Measurements from ENCODE around the gene FAU.

Gene FAU

GRCh38 chr11:65113839-65114238 lies 8.1 kb downstream of the FAU start:
- POLR2A ChIA-PET (ENCODE audit: low non-redundant PET), result no interaction called here
- H3K27ac ChIP-seq, result peak overlapping the region; percentile 86
- TF ChIP-seq CTCF (conservative IDR thresholded peaks at IDR 0.05; ENCODE audit: low read depth), result no peak
- CTCF ChIA-PET, result no interaction called here
- DNase-seq (ENCODE audit: low spot score), result no peak

DNA sequence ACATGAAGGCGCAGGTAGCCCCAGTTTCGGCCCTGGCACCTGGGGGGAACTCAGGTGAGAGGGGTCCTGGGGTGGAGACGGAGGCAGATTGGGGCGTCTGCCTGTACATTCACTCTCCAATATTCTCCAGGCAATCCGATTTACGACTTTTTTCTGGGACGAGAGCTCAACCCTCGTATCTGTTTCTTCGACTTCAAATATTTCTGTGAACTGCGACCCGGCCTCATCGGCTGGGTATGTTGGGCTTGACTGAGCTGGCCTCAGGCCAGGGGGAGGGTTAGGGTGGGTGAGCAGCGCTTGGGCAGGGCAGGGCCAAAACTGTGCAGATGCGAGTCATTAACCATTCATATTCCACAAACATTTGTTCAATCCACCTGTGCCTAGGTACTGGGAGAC lies 8.6 kb downstream of the FAU start:
- no peak for TF ChIP-seq CTCF (conservative IDR thresholded peaks at IDR 0.05; ENCODE audit: low read depth)
- H3K27ac ChIP-seq, result peak overlapping the region; percentile 86
- POLR2A ChIA-PET (ENCODE audit: low non-redundant PET), result no interaction called here
- CTCF ChIA-PET, result interaction anchor here (0.6 to 1.4 kb wide), 3 partner anchors 16 to 339 kb away, joined by 3 to 4 read pairs (median 4); partner anchors contain the start of gene CAPN1
- DNase-seq (ENCODE audit: low spot score), result no peak

- no peak for DNase-seq (ENCODE audit: low spot score)
- ChIA-PET POLR2A (ENCODE audit: low non-redundant PET) (interaction anchor here (0.9 to 1.0 kb wide), 2 partner anchors 9 to 14 kb away, joined by 3 to 6 read pairs; partner anchors contain the start of genes FAU and MRPL49), CTCF (interaction anchor here (0.6 to 1.7 kb wide), 8 partner anchors 10 to 1561 kb away, joined by 3 to 6 read pairs (median 4); partner anchors contain the start of gene CAPN1)
- TF ChIP-seq CTCF (conservative IDR thresholded peaks at IDR 0.05; ENCODE audit: low read depth), result peak; percentile 89
- H3K27ac ChIP-seq, result peak overlapping the region; percentile 86
These were observed 9.2 kb downstream of the FAU start for GRCh38 chr11:65112546-65113360.

DNA sequence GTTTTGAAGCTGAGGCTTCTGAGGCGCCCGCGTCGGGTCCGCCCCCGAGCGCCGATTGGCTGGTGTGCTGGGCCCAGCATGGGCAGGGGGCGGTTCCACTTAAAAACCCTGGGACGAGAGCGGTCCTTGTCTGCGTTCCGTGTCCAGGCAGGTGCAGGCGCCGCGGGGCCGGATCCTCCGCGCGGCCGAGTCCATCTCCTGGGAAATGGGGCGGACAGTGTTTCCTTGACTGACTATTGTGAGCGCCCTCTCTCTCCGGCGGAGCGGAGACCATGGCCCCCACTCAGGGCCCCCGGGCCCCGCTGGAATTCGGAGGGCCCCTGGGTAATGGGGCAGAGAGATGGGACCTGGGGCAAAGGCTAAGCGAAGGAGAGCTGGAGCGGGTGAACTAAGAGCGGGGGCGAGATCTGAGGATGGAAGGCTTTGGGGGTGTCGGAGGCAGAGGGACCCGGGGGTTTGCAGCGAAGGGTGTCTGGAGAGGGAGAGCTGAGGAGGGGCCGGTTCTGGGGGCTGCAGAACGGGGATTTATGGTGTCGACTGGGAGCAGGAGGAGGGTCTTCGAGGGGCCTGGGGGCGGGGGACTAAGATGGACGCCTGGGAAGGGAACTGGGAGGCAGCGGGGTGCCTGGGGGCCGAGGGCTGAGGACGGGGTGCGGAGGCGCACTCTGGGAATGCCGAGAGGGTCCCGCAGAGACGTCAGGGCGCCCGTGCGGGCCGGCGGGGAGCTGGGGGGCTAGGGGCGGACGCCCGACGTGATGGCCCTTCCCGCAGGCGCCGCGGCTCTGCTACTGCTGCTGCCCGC lies 10.0 kb downstream of the FAU start, which contains the start of gene TM7SF2:
TM7SF2 (plus strand) TSS at position 129 of the 802 bp plus-strand sequence; CDS start at position 273, 144 bp downstream.
- CTCF ChIA-PET, result interaction anchor here (0.6 to 1.7 kb wide), 8 partner anchors 9 to 1561 kb away, joined by 3 to 6 read pairs (median 4); partner anchors contain the start of genes CAPN1, FAU and MRPL49
- POLR2A ChIA-PET (ENCODE audit: low non-redundant PET), result interaction anchor here (0.8 to 1.0 kb wide), 3 partner anchors 10 to 74 kb away, joined by 3 to 6 read pairs (median 3); partner anchors contain the start of genes FAU and MRPL49
- H3K27ac ChIP-seq, result peak within 1 kb of the TSS; percentile 86
- TF ChIP-seq CTCF (conservative IDR thresholded peaks at IDR 0.05; ENCODE audit: low read depth), result no peak
- DNase-seq (ENCODE audit: low spot score), result peak; percentile 97

- POLR2A ChIA-PET (ENCODE audit: low non-redundant PET), result interaction anchor here (0.8 to 1.0 kb wide), 3 partner anchors 10 to 73 kb away, joined by 3 to 6 read pairs (median 3); partner anchors contain the start of genes FAU and MRPL49
- DNase-seq (ENCODE audit: low spot score), result no peak
- no peak for TF ChIP-seq CTCF (conservative IDR thresholded peaks at IDR 0.05; ENCODE audit: low read depth)
- peak overlapping the region; percentile 86 for H3K27ac ChIP-seq
- CTCF ChIA-PET, result interaction anchor here (0.6 to 1.7 kb wide), 11 partner anchors 8 to 204 kb away, joined by 3 to 13 read pairs (median 4); partner anchors contain the start of genes CDC42EP2, FAU and MRPL49
These were observed 10.7 kb downstream of the FAU start for GRCh38 chr11:65111159-65111743.

Measured in RWPE1 (cell line).